DND-41 (cell line): ENCODE measurements around the gene ST8SIA1.

Experiments
- ATAC-seq: fragments of 200-7000 bp; cut with Tn5 transposase; 3 replicates; pipeline ENCODE4 v1.9.1; 2021; ENCODE audit warnings: low read depth; ENCODE audit not compliant: insufficient read depth
- DNase-seq: peaks from one replicate; pipeline ENCODE4 v3.0.0-alpha.2; 2020
- H2AFZ ChIP-seq: 2 replicates; pipeline ENCODE4 v1.6.0; 2012; ENCODE audit warnings: low read depth, low read length
- H3K27ac ChIP-seq: 2 replicates; pipeline ENCODE4 v1.5.1; 2012; ENCODE audit warnings: low read length, inconsistent platforms
- H3K27me3 ChIP-seq: fragments of 200-600 bp; sonication (generic); 2 replicates; pipeline ENCODE4 v1.6.0; 2012; ENCODE audit warnings: low read length, mild to moderate bottlenecking, inconsistent platforms; ENCODE audit not compliant: insufficient read depth, poor library complexity
- H3K36me3 ChIP-seq: 2 replicates; pipeline ENCODE4 v1.5.1; 2012; ENCODE audit warnings: low read length, inconsistent platforms; ENCODE audit not compliant: insufficient read depth
- H3K4me1 ChIP-seq: 2 replicates; pipeline ENCODE4 v1.5.1; 2012; ENCODE audit warnings: mild to moderate bottlenecking, low read length; ENCODE audit not compliant: insufficient read depth
- H3K4me2 ChIP-seq: 2 replicates; pipeline ENCODE4 v1.6.0; 2012; ENCODE audit warnings: mild to moderate bottlenecking, moderate library complexity, low read length, inconsistent platforms; ENCODE audit not compliant: insufficient read depth
- H3K4me3 ChIP-seq, 2 experiments: fragments of 200-600 bp in 1 of 2; shearing (Covaris generic) in 1 of 2; 2 replicates each; pipeline ENCODE4 v1.5.1; 2012 to 2016; ENCODE audit warnings: inconsistent platforms in 2 of 2, low read length in 2 of 2, mild to moderate bottlenecking in 2 of 2, low read depth in 1 of 2, moderate library complexity in 1 of 2
- H3K79me2 ChIP-seq: 2 replicates; pipeline ENCODE4 v1.6.0; 2012; ENCODE audit warnings: low read length, inconsistent platforms; ENCODE audit not compliant: insufficient read depth
- H3K9ac ChIP-seq: 2 replicates; pipeline ENCODE4 v1.6.0; 2012; ENCODE audit warnings: low read depth, mild to moderate bottlenecking, inconsistent platforms, low read length, moderate library complexity
- H3K9me3 ChIP-seq: 2 replicates; pipeline ENCODE4 v1.5.1; 2012; ENCODE audit warnings: low read length, moderate library complexity, mild to moderate bottlenecking, inconsistent platforms; ENCODE audit not compliant: insufficient read depth, severe bottlenecking
- H4K20me1 ChIP-seq: 2 replicates; pipeline ENCODE4 v1.6.0; 2012; ENCODE audit warnings: low read length; ENCODE audit not compliant: insufficient read depth
- EZH2 ChIP-seq: IDR thresholded peaks from 3 replicates; pipeline ENCODE4 v1.6.1; 2012; ENCODE audit warnings: borderline replicate concordance, low read depth, mild to moderate bottlenecking, moderate library complexity, low read length, inconsistent platforms; ENCODE audit not compliant: severe bottlenecking
- TF ChIP-seq, protein P1 (sequence below): IDR thresholded peaks from 2 replicates; pipeline ENCODE4 v1.5.1; 2012; ENCODE audit warnings: borderline replicate concordance, low read length, moderate library complexity, mild to moderate bottlenecking; ENCODE audit not compliant: poor library complexity, severe bottlenecking; ENCODE audit errors: extremely low read depth

Gene ST8SIA1

GRCh38 chr12:22231078-22231477 is 103.4 kb downstream of the ST8SIA1 start:
- Histone ChIP-seq H3K9me3 (no peaks in the 10 kb centered on the region), H3K9ac (no peak overlapping the region), H3K36me3 (no peaks in the 10 kb centered on the region), H3K27me3 (no peaks in the 10 kb centered on the region), H4K20me1 (no peaks in the 10 kb centered on the region), H3K79me2 (no peaks in the 10 kb centered on the region), H3K4me1 (no peaks in the 10 kb centered on the region), H2AFZ (no peak overlapping the region), H3K4me2 (no peak overlapping the region), H3K27ac (no peak overlapping the region), H3K4me3 (no peak overlapping the region)
- no peak for TF ChIP-seq EZH2
- TF ChIP-seq, protein P1, sequence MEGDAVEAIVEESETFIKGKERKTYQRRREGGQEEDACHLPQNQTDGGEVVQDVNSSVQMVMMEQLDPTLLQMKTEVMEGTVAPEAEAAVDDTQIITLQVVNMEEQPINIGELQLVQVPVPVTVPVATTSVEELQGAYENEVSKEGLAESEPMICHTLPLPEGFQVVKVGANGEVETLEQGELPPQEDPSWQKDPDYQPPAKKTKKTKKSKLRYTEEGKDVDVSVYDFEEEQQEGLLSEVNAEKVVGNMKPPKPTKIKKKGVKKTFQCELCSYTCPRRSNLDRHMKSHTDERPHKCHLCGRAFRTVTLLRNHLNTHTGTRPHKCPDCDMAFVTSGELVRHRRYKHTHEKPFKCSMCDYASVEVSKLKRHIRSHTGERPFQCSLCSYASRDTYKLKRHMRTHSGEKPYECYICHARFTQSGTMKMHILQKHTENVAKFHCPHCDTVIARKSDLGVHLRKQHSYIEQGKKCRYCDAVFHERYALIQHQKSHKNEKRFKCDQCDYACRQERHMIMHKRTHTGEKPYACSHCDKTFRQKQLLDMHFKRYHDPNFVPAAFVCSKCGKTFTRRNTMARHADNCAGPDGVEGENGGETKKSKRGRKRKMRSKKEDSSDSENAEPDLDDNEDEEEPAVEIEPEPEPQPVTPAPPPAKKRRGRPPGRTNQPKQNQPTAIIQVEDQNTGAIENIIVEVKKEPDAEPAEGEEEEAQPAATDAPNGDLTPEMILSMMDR, result no peak
- ATAC-seq (no peak), DNase-seq (no peak)

DNA sequence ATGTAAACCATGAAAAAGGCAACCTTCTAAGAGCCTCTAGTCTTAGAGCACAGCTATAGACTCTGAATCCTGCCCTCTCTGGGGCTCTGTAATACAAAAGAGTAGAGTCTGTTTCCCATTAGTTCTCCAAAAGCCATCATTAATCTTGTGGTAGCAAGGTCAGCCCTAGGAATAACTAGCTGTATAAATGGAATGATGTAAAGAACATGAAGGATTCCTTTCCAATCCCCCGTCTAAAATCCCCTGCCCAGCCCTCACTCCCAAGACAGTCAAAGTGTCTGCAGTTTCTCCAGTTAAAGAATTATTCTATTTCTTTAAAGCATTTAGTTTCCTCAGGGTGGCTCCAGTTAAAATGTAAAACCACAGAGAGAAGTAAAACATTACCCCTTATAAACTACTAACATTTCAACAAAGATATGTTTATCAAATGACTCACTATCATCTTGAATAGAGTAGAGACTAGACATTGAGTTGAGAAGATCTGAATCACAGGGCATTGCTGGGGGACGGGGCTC is 104.2 kb downstream of the ST8SIA1 start:
- no peak overlapping the region for H3K27ac ChIP-seq
- H2AFZ ChIP-seq, result no peak overlapping the region
- DNase-seq (no peak), ATAC-seq (no peak)
- TF ChIP-seq EZH2, result no peak
- TF ChIP-seq, protein P1, result no peak
- no peaks in the 10 kb centered on the region for H3K36me3 ChIP-seq
- H3K4me1 ChIP-seq, result no peaks in the 10 kb centered on the region
- no peaks in the 10 kb centered on the region for H3K79me2 ChIP-seq
- H3K4me2 ChIP-seq, result no peak overlapping the region
- H3K4me3 ChIP-seq, result no peak overlapping the region
- no peaks in the 10 kb centered on the region for H3K9me3 ChIP-seq
- H3K27me3 ChIP-seq, result no peaks in the 10 kb centered on the region
- H3K9ac ChIP-seq, result no peak overlapping the region
- no peaks in the 10 kb centered on the region for H4K20me1 ChIP-seq

- H3K27me3 ChIP-seq, result no peaks in the 10 kb centered on the region
- H3K4me3 ChIP-seq, result no peak overlapping the region
- H3K4me1 ChIP-seq, result no peaks in the 10 kb centered on the region
- no peak overlapping the region for H3K27ac ChIP-seq
- no peaks in the 10 kb centered on the region for H4K20me1 ChIP-seq
- H2AFZ ChIP-seq, result no peak overlapping the region
- H3K79me2 ChIP-seq, result no peaks in the 10 kb centered on the region
- DNase-seq, result no peak
- no peak for TF ChIP-seq EZH2
- TF ChIP-seq, protein P1, result no peak
- H3K36me3 ChIP-seq, result no peaks in the 10 kb centered on the region
- H3K9ac ChIP-seq, result no peak overlapping the region
- no peaks in the 10 kb centered on the region for H3K9me3 ChIP-seq
- no peak overlapping the region for H3K4me2 ChIP-seq
- ATAC-seq, result no peak
Measured at GRCh38 chr12:22229652-22230279, 104.7 kb downstream of the ST8SIA1 start.
